ENCODE results near the gene ITFG1.

ITFG1 gene

DNA sequence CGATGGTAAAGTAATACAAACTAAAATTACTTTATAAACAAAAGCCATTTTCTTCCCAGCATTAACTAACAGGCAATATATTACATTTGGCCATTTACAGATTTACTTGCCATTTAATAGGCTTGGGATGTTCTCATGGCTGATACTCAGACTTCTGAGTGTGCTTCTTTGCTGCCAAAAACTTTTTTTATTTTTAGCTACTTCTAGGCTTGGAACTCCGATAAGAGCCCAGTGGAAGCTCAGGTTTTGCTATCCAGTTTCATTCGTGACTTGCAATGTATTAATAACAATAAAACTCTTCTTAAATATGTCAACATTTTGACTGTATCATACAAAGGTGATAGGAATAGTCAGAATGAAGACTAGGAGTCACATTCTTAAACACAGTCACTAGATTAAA is 152.3 kb downstream of the ITFG1 start:
- POLR2A ChIA-PET = no interaction called here

GRCh38 chr16:47304563-47304962 is 156.3 kb downstream of the ITFG1 start:
- POLR2A ChIA-PET = no interaction called here
- H3K9me3 ChIP-seq (ENCODE audit: control insufficient read depth, insufficient read depth, low read depth, low read length) = no peaks in the 10 kb centered on the region
- H3K36me3 ChIP-seq (ENCODE audit: control insufficient read depth in 2 of 2, insufficient read depth in 1 of 2, low read length in 2 of 2) = no peaks in the 10 kb centered on the region
- no peak overlapping the region for H3K4me3 ChIP-seq (ENCODE audit: low read depth, low read length)
- no peak overlapping the region for H3K27ac ChIP-seq (ENCODE audit: extremely low read depth, low read depth, low read length)
- TF ChIP-seq GLIS1 (tag by site-specific recombination; IDR thresholded peaks at IDR 0.05) (no peak), ZNF138 (tag by site-specific recombination; IDR thresholded peaks at IDR 0.05; ENCODE audit: borderline replicate concordance) (no peak), ZNF548 (tag by site-specific recombination; IDR thresholded peaks at IDR 0.05) (no peak), ZSCAN16 (tag by site-specific recombination; IDR thresholded peaks at IDR 0.05) (no peak), ZNF791 (tag by site-specific recombination; IDR thresholded peaks at IDR 0.05) (no peak), ZNF701 (tag by site-specific recombination; IDR thresholded peaks at IDR 0.05) (no peak), ZNF830 (tag by site-specific recombination; IDR thresholded peaks at IDR 0.05; ENCODE audit: low read depth) (no peak), ZNF211 (tag by site-specific recombination; IDR thresholded peaks at IDR 0.05; ENCODE audit: low read depth) (no peak), GLI4 (tag by site-specific recombination; IDR thresholded peaks at IDR 0.05) (no peak), FEZF1 (tag by site-specific recombination; IDR thresholded peaks at IDR 0.05) (no peak), ZNF549 (tag by site-specific recombination; IDR thresholded peaks at IDR 0.05) (no peak), ZNF341 (tag by site-specific recombination; IDR thresholded peaks at IDR 0.05; ENCODE audit: low read depth) (no peak), ZNF521 (tag by site-specific recombination; IDR thresholded peaks at IDR 0.05) (no peak), ZNF707 (tag by site-specific recombination; IDR thresholded peaks at IDR 0.05) (no peak), ZBTB49 (tag by site-specific recombination; IDR thresholded peaks at IDR 0.05; ENCODE audit: low read depth) (no peak), ZNF112 (tag by site-specific recombination; IDR thresholded peaks at IDR 0.05) (no peak), YY2 (tag by site-specific recombination; IDR thresholded peaks at IDR 0.05) (no peak), ZNF324 (tag by site-specific recombination; IDR thresholded peaks at IDR 0.05) (no peak), ZBTB6 (tag by site-specific recombination; IDR thresholded peaks at IDR 0.05) (no peak)
- CTCF ChIA-PET = no interaction called here
- H3K4me1 ChIP-seq (ENCODE audit: control insufficient read depth, insufficient read depth, low read length) = no peaks in the 10 kb centered on the region

More for the DNA sequence above, 152.3 kb downstream of the ITFG1 start:
- Histone ChIP-seq H3K4me3 (ENCODE audit: low read depth, low read length) (no peak overlapping the region), H3K9me3 (ENCODE audit: control insufficient read depth, insufficient read depth, low read depth, low read length) (no peaks in the 10 kb centered on the region), H3K27ac (ENCODE audit: extremely low read depth, low read depth, low read length) (no peak overlapping the region), H3K36me3 (ENCODE audit: control insufficient read depth in 2 of 2, insufficient read depth in 1 of 2, low read length in 2 of 2) (no peaks in the 10 kb centered on the region), H3K4me1 (ENCODE audit: control insufficient read depth, insufficient read depth, low read length) (no peaks in the 10 kb centered on the region)
- CTCF ChIA-PET = interaction anchor here (0.6 kb wide), 1 partner anchor 612 kb away, joined by 3 read pairs; no protein-coding TSS in a partner anchor
- TF ChIP-seq ZEB2 (tag by site-specific recombination; IDR thresholded peaks at IDR 0.05) (no peak), ZNF10 (tag by site-specific recombination; IDR thresholded peaks at IDR 0.05) (no peak), ZNF24 (tag by site-specific recombination; IDR thresholded peaks at IDR 0.05) (no peak), ZNF768 (tag by site-specific recombination; IDR thresholded peaks at IDR 0.05) (no peak), ZNF514 (tag by site-specific recombination; IDR thresholded peaks at IDR 0.05) (no peak), ZNF473 (tag by site-specific recombination; IDR thresholded peaks at IDR 0.05) (no peak), ZNF19 (tag by site-specific recombination; IDR thresholded peaks at IDR 0.05; ENCODE audit: low read depth) (no peak)
- TF ChIP-seq, protein P1, sequence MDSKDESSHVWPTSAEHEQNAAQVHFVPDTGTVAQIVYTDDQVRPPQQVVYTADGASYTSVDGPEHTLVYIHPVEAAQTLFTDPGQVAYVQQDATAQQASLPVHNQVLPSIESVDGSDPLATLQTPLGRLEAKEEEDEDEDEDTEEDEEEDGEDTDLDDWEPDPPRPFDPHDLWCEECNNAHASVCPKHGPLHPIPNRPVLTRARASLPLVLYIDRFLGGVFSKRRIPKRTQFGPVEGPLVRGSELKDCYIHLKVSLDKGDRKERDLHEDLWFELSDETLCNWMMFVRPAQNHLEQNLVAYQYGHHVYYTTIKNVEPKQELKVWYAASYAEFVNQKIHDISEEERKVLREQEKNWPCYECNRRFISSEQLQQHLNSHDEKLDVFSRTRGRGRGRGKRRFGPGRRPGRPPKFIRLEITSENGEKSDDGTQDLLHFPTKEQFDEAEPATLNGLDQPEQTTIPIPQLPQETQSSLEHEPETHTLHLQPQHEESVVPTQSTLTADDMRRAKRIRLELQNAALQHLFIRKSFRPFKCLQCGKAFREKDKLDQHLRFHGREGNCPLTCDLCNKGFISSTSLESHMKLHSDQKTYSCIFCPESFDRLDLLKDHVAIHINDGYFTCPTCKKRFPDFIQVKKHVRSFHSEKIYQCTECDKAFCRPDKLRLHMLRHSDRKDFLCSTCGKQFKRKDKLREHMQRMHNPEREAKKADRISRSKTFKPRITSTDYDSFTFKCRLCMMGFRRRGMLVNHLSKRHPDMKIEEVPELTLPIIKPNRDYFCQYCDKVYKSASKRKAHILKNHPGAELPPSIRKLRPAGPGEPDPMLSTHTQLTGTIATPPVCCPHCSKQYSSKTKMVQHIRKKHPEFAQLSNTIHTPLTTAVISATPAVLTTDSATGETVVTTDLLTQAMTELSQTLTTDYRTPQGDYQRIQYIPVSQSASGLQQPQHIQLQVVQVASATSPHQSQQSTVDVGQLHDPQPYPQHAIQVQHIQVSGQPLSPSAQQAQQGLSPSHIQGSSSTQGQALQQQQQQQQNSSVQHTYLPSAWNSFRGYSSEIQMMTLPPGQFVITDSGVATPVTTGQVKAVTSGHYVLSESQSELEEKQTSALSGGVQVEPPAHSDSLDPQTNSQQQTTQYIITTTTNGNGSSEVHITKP (tag by site-specific recombination; IDR thresholded peaks at IDR 0.05) = no peak
- TF ChIP-seq, protein P2, sequence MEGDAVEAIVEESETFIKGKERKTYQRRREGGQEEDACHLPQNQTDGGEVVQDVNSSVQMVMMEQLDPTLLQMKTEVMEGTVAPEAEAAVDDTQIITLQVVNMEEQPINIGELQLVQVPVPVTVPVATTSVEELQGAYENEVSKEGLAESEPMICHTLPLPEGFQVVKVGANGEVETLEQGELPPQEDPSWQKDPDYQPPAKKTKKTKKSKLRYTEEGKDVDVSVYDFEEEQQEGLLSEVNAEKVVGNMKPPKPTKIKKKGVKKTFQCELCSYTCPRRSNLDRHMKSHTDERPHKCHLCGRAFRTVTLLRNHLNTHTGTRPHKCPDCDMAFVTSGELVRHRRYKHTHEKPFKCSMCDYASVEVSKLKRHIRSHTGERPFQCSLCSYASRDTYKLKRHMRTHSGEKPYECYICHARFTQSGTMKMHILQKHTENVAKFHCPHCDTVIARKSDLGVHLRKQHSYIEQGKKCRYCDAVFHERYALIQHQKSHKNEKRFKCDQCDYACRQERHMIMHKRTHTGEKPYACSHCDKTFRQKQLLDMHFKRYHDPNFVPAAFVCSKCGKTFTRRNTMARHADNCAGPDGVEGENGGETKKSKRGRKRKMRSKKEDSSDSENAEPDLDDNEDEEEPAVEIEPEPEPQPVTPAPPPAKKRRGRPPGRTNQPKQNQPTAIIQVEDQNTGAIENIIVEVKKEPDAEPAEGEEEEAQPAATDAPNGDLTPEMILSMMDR (tag by site-specific recombination; IDR thresholded peaks at IDR 0.05) = no peak

Data from HEK293 (cell line).